Neural cell (in vitro differentiated cells): ENCODE measurements around the gene PCED1A. TPM values are rescaled to one million over a fixed set of nuclear protein-coding genes. Genes with fewer than 3 reads are reported as not detected.

ENCODE experiments used
- H2AFZ ChIP-seq: fragments of 200-600, 300-800 bp; sonication (generic), shearing (Covaris generic); 2 replicates; pipeline ENCODE4 v1.6.0; 2014; ENCODE audit warnings: low read depth, mild to moderate bottlenecking, antibody characterized with exemption, low read length, moderate library complexity
- H3F3A ChIP-seq: fragments of 200-600 bp; shearing (Covaris generic); 2 replicates; pipeline ENCODE4 v1.6.1; 2016; ENCODE audit warnings: mild to moderate bottlenecking, moderate library complexity, mixed read lengths, antibody characterized with exemption, low read length; ENCODE audit not compliant: insufficient read depth, poor library complexity, severe bottlenecking
- H3K27ac ChIP-seq: fragments of 200-600, 300-800 bp; sonication (generic), shearing (Covaris generic); 2 replicates; pipeline ENCODE4 v1.5.1; 2014; ENCODE audit warnings: mild to moderate bottlenecking, low read length, moderate library complexity
- H3K27me3 ChIP-seq: fragments of 300-800, 200-600 bp; sonication (generic), shearing (Covaris generic); 2 replicates; pipeline ENCODE4 v1.6.0; 2014; ENCODE audit warnings: mild to moderate bottlenecking, low read depth, low read length, moderate library complexity; ENCODE audit not compliant: insufficient read depth
- H3K36me3 ChIP-seq: fragments of 300-800, 200-600 bp; sonication (generic), shearing (Covaris generic); 2 replicates; pipeline ENCODE4 v1.5.1; 2014; ENCODE audit warnings: mild to moderate bottlenecking, antibody characterized with exemption, low read length, moderate library complexity; ENCODE audit not compliant: insufficient read depth
- H3K4me2 ChIP-seq: fragments of 300-800, 200-600 bp; sonication (generic), shearing (Covaris generic); 2 replicates; pipeline ENCODE4 v1.6.0; 2014; ENCODE audit warnings: mild to moderate bottlenecking, low read length
- H3K4me3 ChIP-seq: fragments of 300-800, 200-600 bp; sonication (generic), shearing (Covaris generic); 2 replicates; pipeline ENCODE4 v1.5.1; 2014; ENCODE audit warnings: mild to moderate bottlenecking, low read length, moderate library complexity
- H3K79me2 ChIP-seq: fragments of 200-600 bp; shearing (Covaris generic); replicated peaks from 2 replicates; pipeline ENCODE4 v1.6.0; 2014; ENCODE audit warnings: mild to moderate bottlenecking, low read length, moderate library complexity; ENCODE audit not compliant: insufficient read depth
- H3K9ac ChIP-seq: fragments of 300-800, 200-600 bp; sonication (generic), shearing (Covaris generic); 2 replicates; pipeline ENCODE4 v1.6.1; 2016; ENCODE audit warnings: mild to moderate bottlenecking, low read length, mixed read lengths
- H3K9me2 ChIP-seq: fragments of 200-600 bp; shearing (Covaris generic); 2 replicates; pipeline ENCODE4 v1.6.1; 2016; ENCODE audit warnings: mild to moderate bottlenecking, low read length, mixed read lengths; ENCODE audit not compliant: insufficient read depth
- H3K9me3 ChIP-seq: fragments of 200-600, 300-800 bp; sonication (generic), shearing (Covaris generic); 2 replicates; pipeline ENCODE4 v1.6.1; 2016; ENCODE audit warnings: mild to moderate bottlenecking, mixed run types, low read length, moderate library complexity, mixed read lengths
- H4K20me1 ChIP-seq: fragments of 200-600 bp; shearing (Covaris generic); 2 replicates; pipeline ENCODE4 v1.6.1; 2016; ENCODE audit warnings: mild to moderate bottlenecking, mixed run types; ENCODE audit not compliant: insufficient read depth
- CTCF ChIP-seq: fragments of 450-650 bp; IDR thresholded peaks from 2 replicates; pipeline ENCODE4 v1.5.1; 2014; ENCODE audit warnings: antibody characterized with exemption, mild to moderate bottlenecking, moderate library complexity; ENCODE audit not compliant: poor library complexity, severe bottlenecking
- EP300 ChIP-seq: fragments of 450-650 bp; conservative IDR thresholded peaks from 2 replicates; pipeline ENCODE4 v1.6.1; 2014; ENCODE audit warnings: antibody characterized with exemption, mild to moderate bottlenecking, moderate library complexity; ENCODE audit not compliant: poor library complexity, severe bottlenecking
- EZH2 ChIP-seq: fragments of 200-600, 300-800 bp; shearing (Covaris generic), sonication (generic); IDR thresholded peaks from 2 replicates; pipeline ENCODE4 v1.6.1; 2014; ENCODE audit warnings: antibody characterized with exemption, low read length, borderline replicate concordance, mild to moderate bottlenecking; ENCODE audit not compliant: insufficient read depth, poor library complexity, severe bottlenecking
- MXI1 ChIP-seq: fragments of 450-650 bp; conservative IDR thresholded peaks from 2 replicates; pipeline ENCODE4 v1.6.1; 2014; ENCODE audit warnings: antibody characterized with exemption, mild to moderate bottlenecking; ENCODE audit not compliant: poor library complexity, severe bottlenecking
- POLR2AphosphoS5 ChIP-seq: IDR thresholded peaks from 2 replicates; pipeline ENCODE4 v1.6.1; 2012
- RAD21 ChIP-seq: fragments of 450-650 bp; conservative IDR thresholded peaks from 2 replicates; pipeline ENCODE4 v1.6.1; 2014; ENCODE audit warnings: antibody characterized with exemption, mild to moderate bottlenecking, moderate library complexity
- REST ChIP-seq: IDR thresholded peaks from 2 replicates; pipeline ENCODE4 v1.6.1; 2012; ENCODE audit warnings: borderline replicate concordance
- SMC3 ChIP-seq: fragments of 450-650 bp; conservative IDR thresholded peaks from 2 replicates; pipeline ENCODE4 v1.6.1; 2014; ENCODE audit warnings: antibody characterized with exemption, mild to moderate bottlenecking, moderate library complexity; ENCODE audit not compliant: poor library complexity
- TAF1 ChIP-seq: IDR thresholded peaks from 2 replicates; pipeline ENCODE4 v1.6.1; 2012; ENCODE audit warnings: low read depth
- polyA plus RNA-seq: library from polyadenylated mRNA; depleted of rRNA; stranded (reverse); fragments of >200 nt; gene quantifications from 2 replicates; pipeline ENCODE4 v1.2.3, GENCODE V29; 2014

PCED1A gene
- polyA plus RNA-seq, 1 donor from 2014 or later, result 132 TPM

DNA sequence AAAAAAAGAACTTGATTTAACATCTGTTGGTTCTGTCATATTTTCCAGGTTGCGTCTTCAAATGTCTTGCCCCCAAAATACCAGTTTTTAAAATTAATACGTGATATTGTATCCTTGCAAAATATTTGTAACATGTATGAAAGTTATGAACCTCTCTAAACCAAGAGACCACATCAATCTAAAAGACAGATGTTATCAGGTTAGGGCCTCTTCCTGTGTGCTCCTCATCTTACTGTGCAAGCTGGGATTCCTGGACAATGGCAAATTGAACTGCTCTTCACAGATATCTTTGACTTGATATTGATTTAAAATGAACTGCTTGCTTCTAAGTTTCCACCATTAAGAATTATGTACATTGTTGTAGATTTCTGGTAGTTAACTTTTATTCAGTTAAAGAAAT is 14.7 kb downstream of the PCED1A start:
- Histone ChIP-seq H3K9me2 (no peaks in the 10 kb centered on the region), H3K9me3 (no peaks in the 10 kb centered on the region), H4K20me1 (no peaks in the 10 kb centered on the region), H3K4me2 (no peak overlapping the region), H3F3A (no peaks in the 10 kb centered on the region), H2AFZ (no peak overlapping the region), H3K27ac (no peak overlapping the region), H3K9ac (no peak overlapping the region), H3K36me3 (no peaks in the 10 kb centered on the region), H3K79me2 (no peaks in the 10 kb centered on the region), H3K4me3 (no peak overlapping the region), H3K27me3 (peaks cover 16% of the 10 kb centered on the region)
- no peak for TF ChIP-seq EP300
- TF ChIP-seq SMC3, result no peak
- TF ChIP-seq POLR2AphosphoS5, result no peak
- TF ChIP-seq REST, result no peak
- no peak for TF ChIP-seq MXI1
- TF ChIP-seq TAF1, result no peak

GRCh38 chr20:2822073-2822472 is 18.4 kb downstream of the PCED1A start:
- no peaks in the 10 kb centered on the region for H3K9me3 ChIP-seq
- no peaks in the 10 kb centered on the region for H4K20me1 ChIP-seq
- H3K9me2 ChIP-seq, result no peaks in the 10 kb centered on the region
- no peak overlapping the region for H3K4me3 ChIP-seq
- H3K9ac ChIP-seq, result no peak overlapping the region
- H3K4me2 ChIP-seq, result no peak overlapping the region
- no peak for TF ChIP-seq POLR2AphosphoS5
- TF ChIP-seq EP300, result no peak
- TF ChIP-seq MXI1, result no peak
- no peak for TF ChIP-seq SMC3
- no peak for TF ChIP-seq TAF1
- no peak for TF ChIP-seq CTCF
- TF ChIP-seq REST, result no peak
- no peak for TF ChIP-seq EZH2
- no peak for TF ChIP-seq RAD21
- H2AFZ ChIP-seq, result no peak overlapping the region
- H3K27ac ChIP-seq, result no peak overlapping the region
- H3K27me3 ChIP-seq, result peaks cover 23% of the 10 kb centered on the region
- H3K79me2 ChIP-seq, result no peaks in the 10 kb centered on the region
- no peaks in the 10 kb centered on the region for H3K36me3 ChIP-seq
- no peaks in the 10 kb centered on the region for H3F3A ChIP-seq
